Measurements from ENCODE around the gene MUL1.

Gene MUL1

DNA sequence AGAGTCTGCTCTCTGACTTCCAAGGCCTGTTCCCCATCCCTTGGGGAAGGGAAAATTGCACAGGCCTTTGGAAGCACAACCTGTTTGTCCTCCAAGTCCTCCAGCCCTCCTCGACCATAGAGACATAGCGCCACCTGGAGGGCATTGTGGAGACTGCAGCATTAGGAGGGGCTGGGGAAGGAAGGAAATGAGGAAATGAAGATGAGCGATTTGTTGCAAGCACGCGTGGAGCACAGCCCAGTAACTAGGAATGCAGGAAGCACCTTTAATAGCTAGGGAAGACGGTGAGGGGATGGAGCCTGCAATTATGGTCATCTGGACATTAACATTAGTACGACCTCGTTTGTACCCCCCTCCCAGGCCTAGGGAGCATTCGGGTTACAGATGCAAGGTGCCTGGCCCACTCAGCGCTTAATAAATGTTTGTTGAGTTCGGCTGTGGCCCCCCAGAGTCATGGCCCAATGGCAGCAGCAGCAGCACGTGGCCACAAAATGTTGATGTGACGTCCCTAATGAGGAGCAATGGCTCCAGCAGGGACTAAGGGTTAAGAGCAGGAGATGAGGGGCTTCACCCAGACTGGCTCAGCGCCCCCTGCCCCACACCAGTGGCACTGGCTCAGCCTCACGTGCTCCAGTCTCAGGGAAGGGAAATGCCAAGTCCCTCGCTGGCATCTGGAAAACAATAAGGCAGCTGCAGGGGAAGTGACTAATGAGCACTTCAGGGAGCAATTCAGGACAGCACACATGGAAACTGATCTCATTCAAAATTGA is 13.9 kb downstream of the MUL1 start (continued):
- TF ChIP-seq, protein P1, sequence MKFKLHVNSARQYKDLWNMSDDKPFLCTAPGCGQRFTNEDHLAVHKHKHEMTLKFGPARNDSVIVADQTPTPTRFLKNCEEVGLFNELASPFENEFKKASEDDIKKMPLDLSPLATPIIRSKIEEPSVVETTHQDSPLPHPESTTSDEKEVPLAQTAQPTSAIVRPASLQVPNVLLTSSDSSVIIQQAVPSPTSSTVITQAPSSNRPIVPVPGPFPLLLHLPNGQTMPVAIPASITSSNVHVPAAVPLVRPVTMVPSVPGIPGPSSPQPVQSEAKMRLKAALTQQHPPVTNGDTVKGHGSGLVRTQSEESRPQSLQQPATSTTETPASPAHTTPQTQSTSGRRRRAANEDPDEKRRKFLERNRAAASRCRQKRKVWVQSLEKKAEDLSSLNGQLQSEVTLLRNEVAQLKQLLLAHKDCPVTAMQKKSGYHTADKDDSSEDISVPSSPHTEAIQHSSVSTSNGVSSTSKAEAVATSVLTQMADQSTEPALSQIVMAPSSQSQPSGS (tag by site-specific recombination; IDR thresholded peaks at IDR 0.05; ENCODE audit: low read depth), result no peak
- TF ChIP-seq MZF1 (tag by site-specific recombination; IDR thresholded peaks at IDR 0.05; ENCODE audit: borderline replicate concordance) (peak; percentile 100), ZIC2 (tag by site-specific recombination; IDR thresholded peaks at IDR 0.05) (no peak), GLIS1 (tag by site-specific recombination; IDR thresholded peaks at IDR 0.05) (peak; percentile 53), FEZF1 (tag by site-specific recombination; IDR thresholded peaks at IDR 0.05) (no peak), ZNF837 (tag by site-specific recombination; IDR thresholded peaks at IDR 0.05) (no peak), ZNF544 (tag by site-specific recombination; IDR thresholded peaks at IDR 0.05) (no peak), ZNF707 (tag by site-specific recombination; IDR thresholded peaks at IDR 0.05) (no peak), ZNF174 (tag by site-specific recombination; IDR thresholded peaks at IDR 0.05) (no peak), ZNF19 (tag by site-specific recombination; IDR thresholded peaks at IDR 0.05; ENCODE audit: low read depth) (no peak), ZBTB7A (tag by site-specific recombination; IDR thresholded peaks at IDR 0.05; ENCODE audit: low read depth) (no peak), ZNF112 (tag by site-specific recombination; IDR thresholded peaks at IDR 0.05) (no peak), ZNF830 (tag by site-specific recombination; IDR thresholded peaks at IDR 0.05; ENCODE audit: low read depth) (no peak), ZNF221 (tag by site-specific recombination; IDR thresholded peaks at IDR 0.05; ENCODE audit: borderline replicate concordance) (no peak), ZNF555 (tag by site-specific recombination; conservative IDR thresholded peaks at IDR 0.05) (no peak), SP7 (tag by site-specific recombination; IDR thresholded peaks at IDR 0.05) (no peak; the same call in none of the 2 replicates), BCL11A (tag by site-specific recombination; IDR thresholded peaks at IDR 0.05; ENCODE audit: low read depth) (no peak), TCF7L2 (IDR thresholded peaks at IDR 0.05; ENCODE audit: borderline replicate concordance, low read depth, low read length) (no peak), IKZF3 (tag by site-specific recombination; IDR thresholded peaks at IDR 0.05) (peak; percentile 91), ZSCAN16 (tag by site-specific recombination; IDR thresholded peaks at IDR 0.05) (no peak), ZNF660 (tag by site-specific recombination; IDR thresholded peaks at IDR 0.05) (0 out of 2 replicates have a peak, but pooled peaks have one; percentile 42), ZNF610 (tag by site-specific recombination; IDR thresholded peaks at IDR 0.05; ENCODE audit: borderline replicate concordance) (no peak), ZNF747 (tag by site-specific recombination; IDR thresholded peaks at IDR 0.05) (no peak), ZNF501 (tag by site-specific recombination; IDR thresholded peaks at IDR 0.05) (no peak), ZBTB17 (tag by site-specific recombination; IDR thresholded peaks at IDR 0.05) (peak; percentile 72), ZNF677 (tag by site-specific recombination; IDR thresholded peaks at IDR 0.05) (no peak), ZNF138 (tag by site-specific recombination; IDR thresholded peaks at IDR 0.05; ENCODE audit: borderline replicate concordance) (no peak), ZNF394 (tag by site-specific recombination; IDR thresholded peaks at IDR 0.05; ENCODE audit: borderline replicate concordance) (no peak)
- TF ChIP-seq, protein P2, sequence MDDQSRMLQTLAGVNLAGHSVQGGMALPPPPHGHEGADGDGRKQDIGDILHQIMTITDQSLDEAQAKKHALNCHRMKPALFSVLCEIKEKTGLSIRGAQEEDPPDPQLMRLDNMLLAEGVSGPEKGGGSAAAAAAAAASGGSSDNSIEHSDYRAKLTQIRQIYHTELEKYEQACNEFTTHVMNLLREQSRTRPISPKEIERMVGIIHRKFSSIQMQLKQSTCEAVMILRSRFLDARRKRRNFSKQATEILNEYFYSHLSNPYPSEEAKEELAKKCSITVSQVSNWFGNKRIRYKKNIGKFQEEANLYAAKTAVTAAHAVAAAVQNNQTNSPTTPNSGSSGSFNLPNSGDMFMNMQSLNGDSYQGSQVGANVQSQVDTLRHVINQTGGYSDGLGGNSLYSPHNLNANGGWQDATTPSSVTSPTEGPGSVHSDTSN (CRISPR knock-in tag; IDR thresholded peaks at IDR 0.05), result no peak
- TF ChIP-seq, protein P3, sequence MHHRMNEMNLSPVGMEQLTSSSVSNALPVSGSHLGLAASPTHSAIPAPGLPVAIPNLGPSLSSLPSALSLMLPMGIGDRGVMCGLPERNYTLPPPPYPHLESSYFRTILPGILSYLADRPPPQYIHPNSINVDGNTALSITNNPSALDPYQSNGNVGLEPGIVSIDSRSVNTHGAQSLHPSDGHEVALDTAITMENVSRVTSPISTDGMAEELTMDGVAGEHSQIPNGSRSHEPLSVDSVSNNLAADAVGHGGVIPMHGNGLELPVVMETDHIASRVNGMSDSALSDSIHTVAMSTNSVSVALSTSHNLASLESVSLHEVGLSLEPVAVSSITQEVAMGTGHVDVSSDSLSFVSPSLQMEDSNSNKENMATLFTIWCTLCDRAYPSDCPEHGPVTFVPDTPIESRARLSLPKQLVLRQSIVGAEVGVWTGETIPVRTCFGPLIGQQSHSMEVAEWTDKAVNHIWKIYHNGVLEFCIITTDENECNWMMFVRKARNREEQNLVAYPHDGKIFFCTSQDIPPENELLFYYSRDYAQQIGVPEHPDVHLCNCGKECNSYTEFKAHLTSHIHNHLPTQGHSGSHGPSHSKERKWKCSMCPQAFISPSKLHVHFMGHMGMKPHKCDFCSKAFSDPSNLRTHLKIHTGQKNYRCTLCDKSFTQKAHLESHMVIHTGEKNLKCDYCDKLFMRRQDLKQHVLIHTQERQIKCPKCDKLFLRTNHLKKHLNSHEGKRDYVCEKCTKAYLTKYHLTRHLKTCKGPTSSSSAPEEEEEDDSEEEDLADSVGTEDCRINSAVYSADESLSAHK (tag by site-specific recombination; IDR thresholded peaks at IDR 0.05), result no peak
- TF ChIP-seq, protein P4, sequence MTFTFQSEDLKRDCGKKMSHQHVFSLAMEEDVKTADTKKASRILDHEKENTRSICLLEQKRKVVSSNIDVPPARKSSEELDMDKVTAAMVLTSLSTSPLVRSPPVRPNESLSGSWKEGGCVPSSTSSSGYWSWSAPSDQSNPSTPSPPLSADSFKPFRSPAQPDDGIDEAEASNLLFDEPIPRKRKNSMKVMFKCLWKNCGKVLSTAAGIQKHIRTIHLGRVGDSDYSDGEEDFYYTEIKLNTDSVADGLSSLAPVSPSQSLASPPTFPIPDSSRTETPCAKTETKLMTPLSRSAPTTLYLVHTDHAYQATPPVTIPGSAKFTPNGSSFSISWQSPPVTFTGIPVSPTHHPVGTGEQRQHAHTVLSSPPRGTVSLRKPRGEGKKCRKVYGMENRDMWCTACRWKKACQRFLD (tag by site-specific recombination; IDR thresholded peaks at IDR 0.05), result no peak
- TF ChIP-seq, protein P5, sequence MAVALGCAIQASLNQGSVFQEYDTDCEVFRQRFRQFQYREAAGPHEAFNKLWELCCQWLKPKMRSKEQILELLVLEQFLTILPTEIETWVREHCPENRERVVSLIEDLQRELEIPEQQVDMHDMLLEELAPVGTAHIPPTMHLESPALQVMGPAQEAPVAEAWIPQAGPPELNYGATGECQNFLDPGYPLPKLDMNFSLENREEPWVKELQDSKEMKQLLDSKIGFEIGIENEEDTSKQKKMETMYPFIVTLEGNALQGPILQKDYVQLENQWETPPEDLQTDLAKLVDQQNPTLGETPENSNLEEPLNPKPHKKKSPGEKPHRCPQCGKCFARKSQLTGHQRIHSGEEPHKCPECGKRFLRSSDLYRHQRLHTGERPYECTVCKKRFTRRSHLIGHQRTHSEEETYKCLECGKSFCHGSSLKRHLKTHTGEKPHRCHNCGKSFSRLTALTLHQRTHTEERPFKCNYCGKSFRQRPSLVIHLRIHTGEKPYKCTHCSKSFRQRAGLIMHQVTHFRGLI (tag by site-specific recombination; IDR thresholded peaks at IDR 0.05), result no peak

Data from HEK293 (cell line).